Adrenal gland (tissue), 12 donors: Measurements from ENCODE around the gene ATXN2L. TPM values are rescaled to one million over a fixed set of nuclear protein-coding genes. Genes with fewer than 3 reads are reported as not detected.

Experiments
- DNase-seq, 7 donors: peaks; one replicate each; pipeline ENCODE4 v3.0.0-alpha.2; 2019 to 2020
- H3K27ac ChIP-seq, 5 donors: fragments of 200-600 bp; sonication (generic) in 4 of 5; 1 replicate in 3 of 5; 2 replicates in 2 of 5; pipeline versions ENCODE4 v1.5.1 to v1.8.0; 2016 to 2020; ENCODE audit warnings: mild to moderate bottlenecking in 1 of 5
- H3K27me3 ChIP-seq: fragments of 200-600 bp; 2 replicates; pipeline ENCODE4 v1.8.0; 2021
- H3K36me3 ChIP-seq, 2 donors: fragments of 200-600 bp; replicated peaks in 1 of 2; 1 replicate in 1 of 2; 2 replicates in 1 of 2; pipeline versions ENCODE4 v1.5.1 to v1.8.0; 2018 to 2022
- H3K4me1 ChIP-seq, 2 donors: fragments of 200-600 bp; replicated peaks in 1 of 2; 1 replicate in 1 of 2; 2 replicates in 1 of 2; pipeline versions ENCODE4 v1.5.1 to v1.8.0; 2018 to 2021
- H3K4me3 ChIP-seq, 4 donors: fragments of 200-600 bp; sonication (generic) in 3 of 4; one replicate each; pipeline ENCODE4 v1.5.1; 2016 to 2018
- H3K9me3 ChIP-seq, 3 donors: fragments of 200-600 bp; sonication (generic) in 1 of 3; replicated peaks in 1 of 3; 1 replicate in 2 of 3; 2 replicates in 1 of 3; pipeline versions ENCODE4 v1.5.1 to v1.8.0; 2016 to 2021
- POLR2A ChIP-seq, 2 donors: fragments of 450-650 bp; IDR thresholded peaks; one replicate each; pipeline ENCODE4 v1.6.1; 2017; ENCODE audit warnings: antibody characterized with exemption in 2 of 2, mild to moderate bottlenecking in 2 of 2, moderate library complexity in 1 of 2
- WGBS, 4 donors: extraction: QIAGEN DNeasy Blood & Tissue Kit in 2 of 4; methylation state at CpG; one replicate each; pipeline versions ENCODE4 v1.1.5 to v1.1.7; 2013 to 2017; 5-methylcytosine and 5-hydroxymethylcytosine counted together
- intact Hi-C, 2 donors: fragments of 100-400 bp; cut with DNase I; formaldehyde crosslinking; loops; one replicate each; pipeline versions ENCODE4 v1.14.1 to v1.15.0; 2022 to 2023
- polyA plus RNA-seq, 3 donors: library from polyadenylated mRNA; stranded (reverse); fragments of 200-250 nt in 2 of 3; fragments of 350-450 nt in 1 of 3; fragmentation: Illumina TruSeq in 1 of 3; extraction: RNeasy Lipid Tissue Mini Kit (QIAGEN cat#74804) in 1 of 3; gene quantifications; one replicate each; pipeline ENCODE4 v1.2.3, GENCODE V29; 2013 to 2014
- total RNA-seq, 9 donors: library from RNA; depleted of rRNA in 4 of 9; stranded (reverse); fragments of >200 nt in 4 of 9; fragments of 120-200 nt in 1 of 9; fragmentation: NEBNext Ultra II Directional in 1 of 9; extraction: Animal tissue kit (Norgen Biotek cat#: 25700) in 1 of 9; gene quantifications; one replicate each; pipeline versions ENCODE4 v1.1.0 to v1.2.4, GENCODE V29; 2013 to 2023
- TF ChIP-seq, protein P1 (sequence below), 6 experiments: fragments of 450-650 bp in 4 of 6; fragments of 200-600 bp in 2 of 6; sonication (generic) in 1 of 6; IDR thresholded peaks; 1 replicate in 5 of 6; 2 replicates in 1 of 6; pipeline versions ENCODE4 v1.5.1 to v1.8.0; 2016 to 2021; ENCODE audit warnings: antibody characterized with exemption in 6 of 6, mild to moderate bottlenecking in 2 of 6, moderate library complexity in 1 of 6
- donor health status: healthy with polysubstance abuse.
- donor health status: Bipolar disorder and iron deficiency.
- donor health status: DM: yes; HTN: yes; CAD: no.
- donor health status: DM: no; HTN: no; CAD: no.
- donor health status: DM: no; HTN: no; CAD: no.
- donor health status: DM: yes; HTN: yes; CAD: no.

The ATXN2L gene
- total and polyA plus RNA-seq, 12 donors = 26.1 to 342 (median 90.5) TPM

- TF ChIP-seq POLR2A (IDR thresholded peaks at IDR 0.05) = no peak
- TF ChIP-seq, protein P1, sequence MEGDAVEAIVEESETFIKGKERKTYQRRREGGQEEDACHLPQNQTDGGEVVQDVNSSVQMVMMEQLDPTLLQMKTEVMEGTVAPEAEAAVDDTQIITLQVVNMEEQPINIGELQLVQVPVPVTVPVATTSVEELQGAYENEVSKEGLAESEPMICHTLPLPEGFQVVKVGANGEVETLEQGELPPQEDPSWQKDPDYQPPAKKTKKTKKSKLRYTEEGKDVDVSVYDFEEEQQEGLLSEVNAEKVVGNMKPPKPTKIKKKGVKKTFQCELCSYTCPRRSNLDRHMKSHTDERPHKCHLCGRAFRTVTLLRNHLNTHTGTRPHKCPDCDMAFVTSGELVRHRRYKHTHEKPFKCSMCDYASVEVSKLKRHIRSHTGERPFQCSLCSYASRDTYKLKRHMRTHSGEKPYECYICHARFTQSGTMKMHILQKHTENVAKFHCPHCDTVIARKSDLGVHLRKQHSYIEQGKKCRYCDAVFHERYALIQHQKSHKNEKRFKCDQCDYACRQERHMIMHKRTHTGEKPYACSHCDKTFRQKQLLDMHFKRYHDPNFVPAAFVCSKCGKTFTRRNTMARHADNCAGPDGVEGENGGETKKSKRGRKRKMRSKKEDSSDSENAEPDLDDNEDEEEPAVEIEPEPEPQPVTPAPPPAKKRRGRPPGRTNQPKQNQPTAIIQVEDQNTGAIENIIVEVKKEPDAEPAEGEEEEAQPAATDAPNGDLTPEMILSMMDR (IDR thresholded peaks at IDR 0.05) = no peak
- Histone ChIP-seq H3K27ac (peak overlapping the region; percentile 97 to 99 (median 99)), H3K9me3 (no peaks in the 10 kb centered on the region), H3K27me3 (no peaks in the 10 kb centered on the region), H3K4me3 (peak overlapping the region; percentile 88 to 99 (median 94)), H3K4me1 (peaks cover 16 to 24% of the 10 kb centered on the region in 2 donors), H3K36me3 (peaks cover 0 to 33% of the 10 kb centered on the region in 2 donors)
- intact Hi-C loops = loop anchor here in 1 of 2 donors (2.0 to 5.0 kb wide), 2 partner anchors 23 to 124 kb away; partner anchors contain the start of gene TUFM
- DNase-seq = no peak
- WGBS, 4 donors = 0 to 3% (median 0%) methylated on average over 20 to 62 of the region's 62 CpGs; no CpG with 5 or more reads in 1 of the 4 donors
These were observed 583 bp downstream of the ATXN2L start for GRCh38 chr16:28823291-28823872.

GRCh38 chr16:28823873-28824716 lies 1.3 kb downstream of the ATXN2L start:
- Histone ChIP-seq H3K4me1 (peaks cover 16 to 24% of the 10 kb centered on the region in 2 donors), H3K9me3 (no peaks in the 10 kb centered on the region), H3K4me3 (peak overlapping the region; percentile 88 to 99 (median 94)), H3K36me3 (peaks cover 0 to 40% of the 10 kb centered on the region in 2 donors), H3K27me3 (no peaks in the 10 kb centered on the region), H3K27ac (peak overlapping the region; percentile 97 to 99 (median 99))
- intact Hi-C loops = loop anchor here in 1 of 2 donors (2.0 to 5.0 kb wide), 2 partner anchors 23 to 123 kb away; partner anchors contain the start of gene TUFM
- peak; percentile 96 to 99 (median 98) for DNase-seq
- TF ChIP-seq POLR2A (IDR thresholded peaks at IDR 0.05) = peak; percentile 40 to 87
- TF ChIP-seq, protein P1 (IDR thresholded peaks at IDR 0.05) = peak in 5 of 6 experiments; percentile 26 to 48 (median 37)
- WGBS, 4 donors = 0 to 1% (median 0%) methylated on average over 11 to 60 of the region's 60 CpGs

- no peaks in the 10 kb centered on the region for H3K9me3 ChIP-seq
- 30 to 39% (median 35%) methylated on average over 5 of the region's 5 CpGs for WGBS, 4 donors
- DNase-seq = no peak
- H3K27me3 ChIP-seq = no peaks in the 10 kb centered on the region
- no peak for TF ChIP-seq POLR2A (IDR thresholded peaks at IDR 0.05)
- TF ChIP-seq, protein P1 (IDR thresholded peaks at IDR 0.05) = no peak
- peak overlapping the region; percentile 88 to 99 (median 94) for H3K4me3 ChIP-seq
- H3K4me1 ChIP-seq = peaks cover 16 to 24% of the 10 kb centered on the region in 2 donors
- H3K36me3 ChIP-seq = peaks cover 0 to 46% of the 10 kb centered on the region in 2 donors
- intact Hi-C loops = loop anchor here in 1 of 2 donors (5.0 kb wide), 1 partner anchor 123 kb away; no protein-coding TSS in a partner anchor
- peak overlapping the region; percentile 97 to 99 (median 99) for H3K27ac ChIP-seq
These were observed 1.8 kb downstream of the ATXN2L start for GRCh38 chr16:28824717-28824973.

GRCh38 chr16:28826141-28826540 lies 3.3 kb downstream of the ATXN2L start:
- no peak for DNase-seq
- WGBS, 4 donors = 42 to 54% (median 48%) methylated on average over 5 to 6 of the region's 6 CpGs
- no peak overlapping the region for H3K27ac ChIP-seq
- H3K4me1 ChIP-seq = peaks cover 16 to 24% of the 10 kb centered on the region in 2 donors
- intact Hi-C loops = no loop called here
- TF ChIP-seq, protein P1 (IDR thresholded peaks at IDR 0.05) = no peak
- no peak for TF ChIP-seq POLR2A (IDR thresholded peaks at IDR 0.05)
- H3K4me3 ChIP-seq = no peak overlapping the region
- peaks cover 0 to 61% of the 10 kb centered on the region in 2 donors for H3K36me3 ChIP-seq
- H3K27me3 ChIP-seq = no peaks in the 10 kb centered on the region
- no peaks in the 10 kb centered on the region for H3K9me3 ChIP-seq
